HG03095 (cell line): Measurements from ENCODE around the gene CDH22.

Experiments
- ATAC-seq: cut with Tn5 transposase; IDR thresholded peaks from one replicate; pipeline ENCODE4 v1.9.1; 2021; ENCODE audit warnings: moderate library complexity; ENCODE audit not compliant: unreplicated experiment

Gene CDH22

DNA sequence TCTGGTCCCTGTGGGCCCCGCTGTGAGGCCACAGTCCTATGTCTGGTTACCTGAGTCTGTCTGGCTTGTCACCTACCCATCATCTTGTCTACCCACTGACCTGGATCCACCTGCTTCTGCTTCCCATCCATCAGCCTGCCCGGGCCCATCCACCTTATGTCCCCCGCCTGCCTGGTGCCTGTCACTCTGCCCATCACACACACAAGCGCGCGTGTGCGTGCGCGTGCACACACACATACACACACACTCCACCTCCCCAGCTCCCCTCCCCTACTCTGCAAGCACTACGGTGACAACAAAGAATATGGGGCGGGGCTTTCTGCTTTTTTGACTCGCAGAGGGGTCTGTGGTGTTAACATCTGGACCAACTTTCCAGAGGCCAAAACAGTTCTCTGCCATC lies 8.0 kb downstream of the CDH22 start:
- no peak for ATAC-seq

GRCh38 chr20:46299078-46299477 lies 9.2 kb downstream of the CDH22 start:
- no peak for ATAC-seq

- ATAC-seq, result no peak
Measured at GRCh38 chr20:46298374-46298773, 9.9 kb downstream of the CDH22 start.

DNA sequence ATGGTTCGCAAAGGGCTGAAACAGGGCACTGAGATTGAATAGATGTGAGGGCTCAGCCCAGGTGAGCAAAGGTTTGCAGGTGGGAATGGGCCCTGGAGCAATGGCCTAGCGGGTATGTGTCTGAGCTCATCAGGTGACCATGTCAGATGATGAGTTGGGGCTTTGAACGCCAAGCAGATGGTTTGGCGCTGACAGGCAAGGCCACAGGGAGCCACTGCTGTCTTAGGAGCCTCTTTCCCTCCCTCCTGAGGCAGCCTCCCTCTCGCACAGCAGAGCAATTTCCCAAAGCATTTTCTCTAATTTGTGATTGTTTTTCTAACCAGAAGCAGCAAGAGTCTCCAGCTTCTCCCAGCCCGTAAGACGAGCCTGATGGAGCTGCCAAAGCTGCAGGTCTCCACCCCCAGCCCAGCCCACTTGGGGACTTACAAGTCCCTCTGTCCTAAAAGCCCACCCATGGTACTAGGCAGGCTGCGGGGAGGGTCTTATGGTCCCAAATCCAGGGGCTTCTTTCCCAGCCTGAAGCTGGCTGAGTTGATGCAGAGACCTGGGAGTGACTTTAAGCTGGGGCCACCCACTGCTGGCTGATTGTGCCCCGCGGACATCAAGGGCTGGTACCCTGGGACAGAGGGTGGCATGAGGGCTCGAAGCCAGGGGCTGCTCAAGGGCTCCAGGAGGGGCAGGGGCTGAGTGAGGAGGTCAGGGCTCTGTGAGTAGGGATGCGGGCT lies 11.6 kb downstream of the CDH22 start:
- ATAC-seq, result no peak

DNA sequence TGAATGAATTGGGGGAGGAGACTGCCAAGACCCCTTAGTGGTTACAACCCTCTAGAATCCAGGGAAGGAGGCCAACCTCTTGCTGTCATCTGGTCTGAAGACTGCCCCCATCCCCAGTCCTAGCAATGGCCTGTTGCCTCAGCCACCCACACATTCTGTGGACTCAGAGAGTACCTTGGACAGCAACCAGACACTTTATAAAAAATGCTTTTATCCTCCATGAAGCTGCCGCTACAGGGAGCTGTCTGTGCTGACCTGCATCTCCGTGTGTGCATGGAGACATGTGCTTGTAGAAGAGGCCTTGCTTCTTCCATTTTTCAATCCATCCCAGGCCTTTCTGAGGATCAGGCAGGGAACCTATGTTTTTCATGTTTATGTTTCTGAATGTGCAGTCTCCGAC lies 15.2 kb downstream of the CDH22 start:
- no peak for ATAC-seq

DNA sequence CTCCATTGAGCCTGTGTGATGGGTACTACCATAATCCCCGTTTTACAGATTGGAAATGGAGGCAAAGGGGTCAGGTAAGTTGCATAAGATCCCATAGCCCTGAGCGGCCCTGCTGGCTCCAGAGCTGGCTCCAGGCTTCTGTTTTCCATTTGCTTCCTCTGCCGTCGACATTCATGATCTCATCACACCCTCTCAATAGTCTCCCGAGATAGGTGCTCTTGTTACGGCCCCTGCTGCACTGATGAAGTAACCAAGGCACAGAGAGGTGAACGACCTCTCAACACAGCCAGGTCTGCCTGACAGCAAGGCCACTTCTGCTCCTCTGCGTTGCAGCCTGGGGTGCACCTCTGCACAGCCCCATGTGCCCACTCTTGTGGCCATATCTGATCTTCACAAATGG lies 16.9 kb downstream of the CDH22 start:
- no peak for ATAC-seq

- no peak for ATAC-seq
Measured at GRCh38 chr20:46289432-46289831, 18.9 kb downstream of the CDH22 start.

- ATAC-seq, result no peak
Measured at GRCh38 chr20:46286977-46287376, 21.3 kb downstream of the CDH22 start.

DNA sequence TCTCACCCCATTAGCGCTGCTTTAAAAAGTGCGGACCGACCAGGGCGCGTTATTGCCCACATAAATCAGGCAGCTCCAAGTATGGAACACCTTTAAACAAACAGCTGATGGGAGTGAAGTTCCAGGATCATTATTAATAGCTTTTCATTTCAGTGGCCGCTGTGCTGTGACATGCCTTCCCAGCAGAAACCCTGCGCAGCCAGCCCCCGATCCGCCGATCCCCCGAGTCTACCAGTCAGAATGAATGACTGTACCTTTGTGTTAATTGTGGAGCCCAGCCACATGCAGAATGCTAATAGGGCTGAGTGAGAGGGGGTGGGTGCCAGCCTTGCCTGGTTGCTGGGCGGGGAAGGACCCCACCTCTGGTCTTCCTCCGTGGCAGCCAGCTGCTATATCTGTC lies 21.9 kb downstream of the CDH22 start:
- ATAC-seq, result no peak

DNA sequence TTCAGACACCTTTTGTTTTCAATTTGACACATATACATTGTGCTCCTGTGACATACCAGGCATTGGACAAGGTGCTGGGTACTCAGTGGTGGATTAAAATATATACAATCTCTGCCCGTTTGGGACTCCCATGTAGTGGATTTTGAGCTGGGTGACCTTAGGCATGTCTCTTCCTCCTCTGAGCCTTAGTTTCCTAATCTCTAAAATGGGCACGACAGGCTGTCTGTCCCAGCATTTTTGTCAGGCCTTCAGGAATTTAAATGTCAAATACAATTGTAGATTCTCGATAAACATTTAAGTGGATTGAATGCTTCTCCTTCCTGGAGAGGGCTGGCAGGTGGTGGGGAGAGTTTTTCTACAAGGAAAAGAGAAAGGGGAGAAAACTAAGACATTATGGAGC lies 22.6 kb downstream of the CDH22 start:
- ATAC-seq, result no peak

GRCh38 chr20:46285072-46285471 lies 23.2 kb downstream of the CDH22 start:
- no peak for ATAC-seq

DNA sequence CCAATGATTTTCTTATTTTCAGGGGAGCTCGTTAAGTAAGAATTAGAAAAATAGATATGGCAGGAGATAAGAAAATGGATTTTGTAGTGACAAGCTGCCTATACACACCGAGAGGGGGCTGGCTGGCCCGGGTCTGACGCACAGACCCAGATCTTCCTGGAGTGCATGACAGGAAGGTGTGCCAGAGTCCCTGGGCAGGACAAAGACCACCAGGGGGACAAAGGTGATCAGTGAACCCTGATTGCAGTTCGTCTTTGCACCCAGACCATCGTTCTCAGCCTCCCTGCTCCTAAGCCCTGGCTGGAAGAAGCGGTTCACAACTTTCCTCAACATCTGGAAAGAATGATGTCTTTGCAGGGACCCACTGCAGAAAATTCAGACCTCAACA lies 24.3 kb downstream of the CDH22 start:
- no peak for ATAC-seq

GRCh38 chr20:46283426-46284039 lies 24.8 kb downstream of the CDH22 start:
- ATAC-seq, result no peak

- no peak for ATAC-seq
Measured at GRCh38 chr20:46282669-46283068, 25.6 kb downstream of the CDH22 start.

DNA sequence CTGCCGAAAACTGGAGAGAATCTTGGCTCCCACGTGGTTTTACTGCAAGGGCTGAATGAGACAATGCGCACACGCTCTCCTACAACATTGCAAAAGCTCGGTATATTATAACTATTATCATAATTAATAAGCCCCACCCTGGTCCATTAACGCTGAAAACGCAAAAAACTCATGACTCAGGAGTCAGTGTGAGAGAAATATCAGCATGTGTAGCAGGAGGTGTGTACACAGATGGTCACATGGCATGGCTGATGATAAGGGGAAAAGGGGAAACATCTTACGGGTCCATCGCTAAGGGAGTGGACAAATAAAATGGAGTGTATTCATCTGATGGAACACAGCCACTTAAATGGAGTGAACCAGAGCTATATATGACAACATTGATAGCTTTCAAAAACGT lies 29.2 kb downstream of the CDH22 start:
- ATAC-seq, result no peak

- no peak for ATAC-seq
Measured at GRCh38 chr20:46277602-46278001, 30.7 kb downstream of the CDH22 start.

GRCh38 chr20:46276531-46276930 lies 31.8 kb downstream of the CDH22 start:
- ATAC-seq, result no peak

DNA sequence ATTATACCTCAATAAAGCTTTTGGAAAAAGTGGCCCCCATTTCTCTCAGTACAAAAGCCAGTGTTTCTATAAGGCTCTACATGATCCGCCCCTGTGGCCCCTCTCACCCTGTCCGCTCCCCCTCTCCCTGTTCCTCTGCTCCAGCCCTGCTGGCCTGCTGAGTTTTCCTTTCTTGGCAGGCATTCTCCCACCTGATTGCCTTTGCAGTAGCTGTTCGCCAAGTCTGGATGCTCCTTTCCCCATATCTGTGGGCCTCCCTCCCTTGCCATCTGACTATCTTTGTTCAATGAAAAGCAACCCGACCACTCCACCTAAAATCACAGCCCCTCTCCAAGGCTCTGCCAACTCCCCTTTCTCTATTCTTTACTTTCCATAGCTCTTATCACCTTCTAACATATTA lies 33.2 kb downstream of the CDH22 start:
- no peak for ATAC-seq

DNA sequence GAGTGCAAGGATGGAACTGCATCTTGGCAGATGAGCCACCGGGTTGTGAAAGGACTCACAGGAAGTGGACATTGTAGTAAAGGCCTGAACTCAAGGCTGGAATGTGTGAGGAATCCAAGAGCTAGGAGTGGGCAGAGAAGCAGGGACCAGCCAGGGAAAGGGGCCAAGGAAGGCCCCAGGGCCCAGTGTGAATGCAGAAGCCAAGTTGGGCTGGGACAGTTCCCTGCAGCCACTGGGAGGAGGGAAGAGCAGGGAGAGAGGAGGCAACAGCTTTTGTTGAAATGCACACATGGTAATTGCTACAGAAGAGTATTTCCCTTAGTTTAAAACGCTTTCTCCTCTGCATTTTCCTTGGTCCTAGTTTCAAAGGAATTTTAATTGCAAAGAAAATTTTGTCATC lies 34.6 kb downstream of the CDH22 start:
- ATAC-seq, result no peak

GRCh38 chr20:46272389-46273047 lies 35.8 kb downstream of the CDH22 start:
- no peak for ATAC-seq

- ATAC-seq, result no peak
Measured at GRCh38 chr20:46270977-46271744, 37.1 kb downstream of the CDH22 start.

GRCh38 chr20:46269372-46269771 lies 38.9 kb downstream of the CDH22 start:
- no peak for ATAC-seq
